Smooth muscle cell (in vitro differentiated cells): ENCODE measurements around the gene MBD2. TPM values are rescaled to one million over a fixed set of nuclear protein-coding genes. Genes with fewer than 3 reads are reported as not detected.

Source experiments
- DNase-seq: peaks from one replicate; lab custom pipeline; 2025; ENCODE audit not compliant: unreplicated experiment; lab: John Stamatoyannopoulos, UW
- H2AFZ ChIP-seq: fragments of 200-600 bp; sonication (generic); 2 replicates; pipeline ENCODE4 v1.6.0; 2016; ENCODE audit warnings: antibody characterized with exemption, low read depth, mild to moderate bottlenecking
- H3F3A ChIP-seq: fragments of 200-600 bp; sonication (generic); 2 replicates; pipeline ENCODE4 v1.6.0; 2017; ENCODE audit warnings: antibody characterized with exemption, low read depth
- H3K27ac ChIP-seq: fragments of 200-600 bp; sonication (generic); 2 replicates; pipeline ENCODE4 v1.5.1; 2016; ENCODE audit warnings: low read depth, mild to moderate bottlenecking
- H3K27me3 ChIP-seq: fragments of 200-600 bp; sonication (generic); 2 replicates; pipeline ENCODE4 v1.6.1; 2016; ENCODE audit warnings: low read depth, mild to moderate bottlenecking
- H3K36me3 ChIP-seq: fragments of 200-600 bp; sonication (generic); 2 replicates; pipeline ENCODE4 v1.5.1; 2016; ENCODE audit warnings: low read depth
- H3K4me1 ChIP-seq: fragments of 200-600 bp; sonication (generic); 2 replicates; pipeline ENCODE4 v1.5.1; 2016; ENCODE audit warnings: low read depth
- H3K4me2 ChIP-seq: fragments of 200-600 bp; sonication (generic); 2 replicates; pipeline ENCODE4 v1.6.0; 2016; ENCODE audit warnings: mild to moderate bottlenecking
- H3K4me3 ChIP-seq: fragments of 200-600 bp; sonication (generic); 2 replicates; pipeline ENCODE4 v1.5.1; 2016; ENCODE audit warnings: mild to moderate bottlenecking
- H3K79me2 ChIP-seq: fragments of 200-600 bp; sonication (generic); 2 replicates; pipeline ENCODE4 v1.6.0; 2016; ENCODE audit warnings: low read depth, mild to moderate bottlenecking
- H3K9ac ChIP-seq: fragments of 200-600 bp; sonication (generic); 2 replicates; pipeline ENCODE4 v1.6.0; 2016; ENCODE audit warnings: low read depth
- H3K9me3 ChIP-seq: fragments of 200-600 bp; sonication (generic); replicated peaks from 2 replicates; pipeline ENCODE4 v1.5.1; 2016; ENCODE audit warnings: low read depth
- H4K20me1 ChIP-seq: fragments of 200-600 bp; sonication (generic); 2 replicates; pipeline ENCODE4 v1.6.0; 2016; ENCODE audit warnings: low read depth
- CTCF ChIP-seq: fragments of 200-600 bp; sonication (generic); IDR thresholded peaks from 2 replicates; pipeline ENCODE4 v1.5.1; 2017; ENCODE audit warnings: borderline replicate concordance, mild to moderate bottlenecking, antibody characterized with exemption; ENCODE audit not compliant: insufficient read depth, poor library complexity, severe bottlenecking
- WGBS: methylation state at CpG from one replicate; pipeline ENCODE4 v1.1.7; 2016; ENCODE audit warnings: low lambda C conversion rate; 5-methylcytosine and 5-hydroxymethylcytosine counted together
- polyA plus RNA-seq: library from polyadenylated mRNA; unstranded; fragments of >200 nt; fragmentation: Nextera tagmentation; extraction: Ambion mirVana; gene quantifications from 2 replicates; pipeline ENCODE4 v1.2.1, GENCODE V29; 2016
- total RNA-seq: library from RNA; depleted of rRNA; stranded (reverse); fragments of >200 nt; gene quantifications from 2 replicates; pipeline ENCODE4 v1.2.3, GENCODE V29; 2014

The MBD2 gene
- total and polyA plus RNA-seq, 2 experiments from 2014 or later = 28.5 to 42.6 TPM

- Histone ChIP-seq H3K27ac (peak overlapping the region; percentile 93), H3K79me2 (no peaks in the 10 kb centered on the region)
Measured at GRCh38 chr18:54151376-54151775, 73.1 kb downstream of the MBD2 start.

GRCh38 chr18:54150226-54150625, 74.2 kb downstream of the MBD2 start:
- Histone ChIP-seq H3K36me3 (peaks cover 5% of the 10 kb centered on the region), H2AFZ (no peak overlapping the region), H3K79me2 (no peaks in the 10 kb centered on the region), H3K9ac (peak overlapping the region; percentile 63), H3K4me1 (peaks cover 10% of the 10 kb centered on the region), H4K20me1 (no peaks in the 10 kb centered on the region), H3K9me3 (no peaks in the 10 kb centered on the region), H3K27me3 (no peaks in the 10 kb centered on the region), H3F3A (peaks cover 9% of the 10 kb centered on the region), H3K4me3 (no peak overlapping the region), H3K4me2 (peak overlapping the region; percentile 72), H3K27ac (peak overlapping the region; percentile 93)
- no peak for DNase-seq
- WGBS = 91% methylated on average over 7 of the region's 7 CpGs
- TF ChIP-seq CTCF = no peak

More at GRCh38 chr18:54151376-54151775, 73.1 kb downstream of the MBD2 start:
- no peak for TF ChIP-seq CTCF
- Histone ChIP-seq H3K4me1 (peaks cover 10% of the 10 kb centered on the region), H3K36me3 (peaks cover 5% of the 10 kb centered on the region), H3K4me3 (no peak overlapping the region), H3K4me2 (no peak overlapping the region), H2AFZ (no peak overlapping the region), H4K20me1 (no peaks in the 10 kb centered on the region), H3K9ac (no peak overlapping the region), H3K27me3 (no peaks in the 10 kb centered on the region), H3K9me3 (no peaks in the 10 kb centered on the region), H3F3A (peaks cover 9% of the 10 kb centered on the region)
- DNase-seq = no peak
- WGBS = 80% methylated on average over 3 of the region's 3 CpGs

GRCh38 chr18:54149078-54149697, 75.3 kb downstream of the MBD2 start:
- peak overlapping the region; percentile 63 for H3K9ac ChIP-seq

More at GRCh38 chr18:54149078-54149697, 75.3 kb downstream of the MBD2 start:
- Histone ChIP-seq H3K36me3 (no peaks in the 10 kb centered on the region), H3K27me3 (no peaks in the 10 kb centered on the region), H3K4me3 (peak overlapping the region; percentile 13), H3K9me3 (no peaks in the 10 kb centered on the region), H4K20me1 (no peaks in the 10 kb centered on the region), H3K4me1 (peaks cover 10% of the 10 kb centered on the region), H2AFZ (no peak overlapping the region), H3F3A (peaks cover 9% of the 10 kb centered on the region), H3K4me2 (peak overlapping the region; percentile 72), H3K27ac (peak overlapping the region; percentile 93), H3K79me2 (no peaks in the 10 kb centered on the region)
- 31% methylated on average over 3 of the region's 3 CpGs for WGBS
- no peak for TF ChIP-seq CTCF
- DNase-seq = no peak
